T-helper 2 cell treated with Interferon-gamma antibody and Interleukin-4, amounts not matched to agents 5 μg/mL and 100 μg/mL, for 36 hours (primary cell): Measurements from ENCODE around the gene MAPKBP1.

Source experiments
- DNase-seq: peaks from one replicate; pipeline ENCODE4 v3.0.0; 2021; ENCODE audit warnings: low spot score
- H3K27ac Mint-ChIP-seq: one replicate; pipeline ENCODE4 v1.8.0; 2021; ENCODE audit warnings: mild to moderate bottlenecking, mixed read lengths
- H3K27me3 Mint-ChIP-seq: one replicate; pipeline ENCODE4 v1.8.0; 2021; ENCODE audit warnings: low read depth, mixed read lengths
- H3K36me3 Mint-ChIP-seq: one replicate; pipeline ENCODE4 v1.8.0; 2021; ENCODE audit warnings: low read depth, mixed read lengths
- H3K4me1 Mint-ChIP-seq: one replicate; pipeline ENCODE4 v1.8.0; 2021; ENCODE audit warnings: low read depth, mixed read lengths
- H3K4me3 Mint-ChIP-seq: one replicate; pipeline ENCODE4 v1.8.0; 2022; ENCODE audit warnings: mild to moderate bottlenecking, moderate library complexity, mixed read lengths
- H3K9me3 Mint-ChIP-seq: one replicate; pipeline ENCODE4 v1.8.0; 2021; ENCODE audit warnings: mixed read lengths

Gene MAPKBP1

GRCh38 chr15:41858756-41859155, 84.5 kb downstream of the MAPKBP1 start:
- Mint-ChIP-seq H3K36me3 (no peaks in the 10 kb centered on the region), H3K4me3 (no peak overlapping the region), H3K27me3 (peaks cover 3% of the 10 kb centered on the region), H3K27ac (no peak overlapping the region), H3K9me3 (no peaks in the 10 kb centered on the region), H3K4me1 (peaks cover 5% of the 10 kb centered on the region)
- no peak for DNase-seq

- no peak overlapping the region for H3K4me3 Mint-ChIP-seq
- H3K27ac Mint-ChIP-seq: no peak overlapping the region
- H3K4me1 Mint-ChIP-seq: peaks cover 5% of the 10 kb centered on the region
- no peaks in the 10 kb centered on the region for H3K36me3 Mint-ChIP-seq
- no peaks in the 10 kb centered on the region for H3K9me3 Mint-ChIP-seq
- peaks cover 3% of the 10 kb centered on the region for H3K27me3 Mint-ChIP-seq
- no peak for DNase-seq
Observed at GRCh38 chr15:41860049-41860828, 86.0 kb downstream of the MAPKBP1 start.

GRCh38 chr15:41861736-41862356, 87.6 kb downstream of the MAPKBP1 start:
- H3K27ac Mint-ChIP-seq: no peak overlapping the region
- DNase-seq: no peak
- H3K4me3 Mint-ChIP-seq: no peak overlapping the region
- peaks cover 5% of the 10 kb centered on the region for H3K4me1 Mint-ChIP-seq
- H3K36me3 Mint-ChIP-seq: no peaks in the 10 kb centered on the region
- peaks cover 3% of the 10 kb centered on the region for H3K27me3 Mint-ChIP-seq
- H3K9me3 Mint-ChIP-seq: no peaks in the 10 kb centered on the region

- Mint-ChIP-seq H3K27me3 (peaks cover 3% of the 10 kb centered on the region), H3K4me3 (no peak overlapping the region), H3K27ac (no peak overlapping the region), H3K9me3 (no peaks in the 10 kb centered on the region), H3K4me1 (peaks cover 5% of the 10 kb centered on the region), H3K36me3 (no peaks in the 10 kb centered on the region)
- no peak for DNase-seq
Observed at GRCh38 chr15:41862515-41863116, 88.3 kb downstream of the MAPKBP1 start.

- Mint-ChIP-seq H3K4me1 (peaks cover 2% of the 10 kb centered on the region), H3K4me3 (no peak overlapping the region), H3K27me3 (peaks cover 3% of the 10 kb centered on the region), H3K27ac (no peak overlapping the region), H3K9me3 (no peaks in the 10 kb centered on the region), H3K36me3 (no peaks in the 10 kb centered on the region)
- DNase-seq: no peak
Observed at GRCh38 chr15:41865490-41866055, 91.3 kb downstream of the MAPKBP1 start.

GRCh38 chr15:41866263-41866703, 92.0 kb downstream of the MAPKBP1 start:
- no peaks in the 10 kb centered on the region for H3K36me3 Mint-ChIP-seq
- H3K27me3 Mint-ChIP-seq: peaks cover 3% of the 10 kb centered on the region
- no peak overlapping the region for H3K4me3 Mint-ChIP-seq
- no peaks in the 10 kb centered on the region for H3K9me3 Mint-ChIP-seq
- H3K27ac Mint-ChIP-seq: no peak overlapping the region
- H3K4me1 Mint-ChIP-seq: peaks cover 4% of the 10 kb centered on the region
- DNase-seq: no peak

GRCh38 chr15:41866872-41867579, 92.7 kb downstream of the MAPKBP1 start:
- DNase-seq: no peak
- Mint-ChIP-seq H3K27ac (no peak overlapping the region), H3K9me3 (no peaks in the 10 kb centered on the region), H3K27me3 (peaks cover 3% of the 10 kb centered on the region), H3K36me3 (no peaks in the 10 kb centered on the region), H3K4me3 (no peak overlapping the region), H3K4me1 (peaks cover 4% of the 10 kb centered on the region)

- Mint-ChIP-seq H3K36me3 (no peaks in the 10 kb centered on the region), H3K27ac (no peak overlapping the region), H3K9me3 (no peaks in the 10 kb centered on the region), H3K4me1 (peaks cover 4% of the 10 kb centered on the region), H3K27me3 (no peaks in the 10 kb centered on the region), H3K4me3 (no peak overlapping the region)
- no peak for DNase-seq
Observed at GRCh38 chr15:41868321-41868720, 94.0 kb downstream of the MAPKBP1 start.

- no peak for DNase-seq
- H3K27ac Mint-ChIP-seq: peak overlapping the region; percentile 94
- H3K36me3 Mint-ChIP-seq: no peaks in the 10 kb centered on the region
- no peaks in the 10 kb centered on the region for H3K27me3 Mint-ChIP-seq
- no peaks in the 10 kb centered on the region for H3K9me3 Mint-ChIP-seq
- peaks cover 4% of the 10 kb centered on the region for H3K4me1 Mint-ChIP-seq
- peak overlapping the region; percentile 32 for H3K4me3 Mint-ChIP-seq
Observed at GRCh38 chr15:41869770-41870688, 95.7 kb downstream of the MAPKBP1 start.

GRCh38 chr15:41870689-41871081, 96.4 kb downstream of the MAPKBP1 start:
- Mint-ChIP-seq H3K27me3 (no peaks in the 10 kb centered on the region), H3K4me1 (peaks cover 4% of the 10 kb centered on the region), H3K36me3 (no peaks in the 10 kb centered on the region), H3K4me3 (peak overlapping the region; percentile 32), H3K9me3 (no peaks in the 10 kb centered on the region), H3K27ac (peak overlapping the region; percentile 94)
- peak; percentile 63 for DNase-seq

GRCh38 chr15:41871175-41871905, 97.1 kb downstream of the MAPKBP1 start:
- Mint-ChIP-seq H3K27ac (peak overlapping the region; percentile 94), H3K4me3 (no peak overlapping the region)
- no peak for DNase-seq

GRCh38 chr15:41872166-41872747, 98.0 kb downstream of the MAPKBP1 start:
- DNase-seq: no peak
- Mint-ChIP-seq H3K4me3 (no peak overlapping the region), H3K36me3 (no peaks in the 10 kb centered on the region), H3K27me3 (no peaks in the 10 kb centered on the region), H3K9me3 (no peaks in the 10 kb centered on the region), H3K4me1 (peaks cover 4% of the 10 kb centered on the region), H3K27ac (peak overlapping the region; percentile 1)

More at GRCh38 chr15:41871175-41871905, 97.1 kb downstream of the MAPKBP1 start:
- Mint-ChIP-seq H3K9me3 (no peaks in the 10 kb centered on the region), H3K36me3 (no peaks in the 10 kb centered on the region), H3K4me1 (peaks cover 4% of the 10 kb centered on the region), H3K27me3 (no peaks in the 10 kb centered on the region)
